GM21367 (cell line): ENCODE measurements around the gene ZC3H7A.
A peak's percentile ranks its signal among the peaks of the same experiment; 100 is the strongest.
"Not testable (repeated sequence)": the region's sequence is repeated elsewhere in the genome, so short reads cannot be mapped to it uniquely, and the experiment has no call there.

Source experiments
- ATAC-seq: cut with Tn5 transposase; IDR thresholded peaks from one replicate; pipeline ENCODE4 v1.9.1; 2021; ENCODE audit not compliant: unreplicated experiment

Gene ZC3H7A

GRCh38 chr16:11801481-11802021, 4.5 kb upstream of the ZC3H7A start:
- no peak for ATAC-seq

- no peak for ATAC-seq
These were observed 3.3 kb upstream of the ZC3H7A start for GRCh38 chr16:11800382-11800718.

GRCh38 chr16:11799509-11800381, 2.7 kb upstream of the ZC3H7A start:
- no peak for ATAC-seq

GRCh38 chr16:11799017-11799381, 1.9 kb upstream of the ZC3H7A start:
- ATAC-seq = no peak

- ATAC-seq = peak; percentile 3
These were observed 870 bp upstream of the ZC3H7A start for GRCh38 chr16:11797957-11798299.

- peak; percentile 4 for ATAC-seq
These were observed 562 bp downstream of the ZC3H7A start for GRCh38 chr16:11796227-11797165.

- ATAC-seq = no peak
These were observed 1.2 kb downstream of the ZC3H7A start for GRCh38 chr16:11795887-11796226.

GRCh38 chr16:11794996-11795886, 1.8 kb downstream of the ZC3H7A start:
- ATAC-seq = no peak

GRCh38 chr16:11794447-11794846, 2.6 kb downstream of the ZC3H7A start:
- ATAC-seq = no peak

- ATAC-seq = no peak
These were observed 3.2 kb downstream of the ZC3H7A start for GRCh38 chr16:11793840-11794239.

GRCh38 chr16:11792410-11793241, 4.4 kb downstream of the ZC3H7A start:
- no peak for ATAC-seq

- ATAC-seq = no peak
These were observed 5.8 kb downstream of the ZC3H7A start for GRCh38 chr16:11791144-11791828.

GRCh38 chr16:11788914-11789313, 8.1 kb downstream of the ZC3H7A start:
- ATAC-seq = no peak

- not testable (repeated sequence) for ATAC-seq
These were observed 12.0 kb downstream of the ZC3H7A start for GRCh38 chr16:11784980-11785599.

GRCh38 chr16:11784381-11784780, 12.7 kb downstream of the ZC3H7A start:
- ATAC-seq = not testable (repeated sequence)

- ATAC-seq = no peak
These were observed 13.1 kb downstream of the ZC3H7A start for GRCh38 chr16:11784038-11784369.

- ATAC-seq = no peak
These were observed 13.6 kb downstream of the ZC3H7A start for GRCh38 chr16:11783319-11784037.

GRCh38 chr16:11781773-11782172, 15.3 kb downstream of the ZC3H7A start:
- no peak for ATAC-seq
